GM23338 (cell line): ENCODE measurements around the gene EFHC2.

Source experiments
- CTCF ChIP-seq, 2 experiments: fragments of 200-600 bp in 1 of 2; sonication (generic) in 1 of 2; conservative IDR thresholded peaks; 2 replicates each; pipeline versions ENCODE4 v1.5.1 to v1.6.1; 2016 to 2017; ENCODE audit warnings: antibody characterized with exemption in 2 of 2, low read depth in 2 of 2, mild to moderate bottlenecking in 2 of 2, moderate library complexity in 1 of 2
- EZH2phosphoT487 ChIP-seq: fragments of 200-600 bp; sonication (generic); IDR thresholded peaks from one replicate; pipeline ENCODE4 v1.8.1; 2018; ENCODE audit warnings: antibody characterized with exemption; ENCODE audit not compliant: unreplicated experiment
- POLR2AphosphoS5 ChIP-seq: IDR thresholded peaks from 2 replicates; pipeline ENCODE4 v1.6.1; 2016; ENCODE audit warnings: antibody characterized with exemption, low read depth

DNA sequence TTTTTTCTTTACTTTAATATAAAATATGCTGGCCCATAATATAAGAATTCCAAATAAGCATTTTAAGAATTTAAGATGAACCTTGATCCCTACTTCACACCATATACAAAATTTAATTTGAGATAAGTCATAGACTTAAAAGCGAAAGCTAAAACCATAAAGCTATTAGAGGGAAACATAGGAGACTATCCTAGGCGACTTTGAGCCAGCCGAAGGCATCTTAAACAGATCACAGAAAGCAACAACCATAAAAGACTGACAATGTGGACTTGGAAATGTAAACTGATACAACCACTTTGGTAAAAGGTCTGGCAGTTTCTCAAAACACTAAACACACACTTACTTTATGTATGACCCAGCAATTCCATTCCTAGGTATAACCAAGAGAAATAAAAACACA is 125.0 kb downstream of the EFHC2 start:
- no peak for TF ChIP-seq CTCF (conservative IDR thresholded peaks at IDR 0.05; ENCODE audit: low read depth in 2 of 2)
- TF ChIP-seq POLR2AphosphoS5: no peak
- no peak for TF ChIP-seq EZH2phosphoT487
